ENCODE measurements around the gene INPP1.
"Not testable (repeated sequence)": the region's sequence is repeated elsewhere in the genome, so short reads cannot be mapped to it uniquely, and the experiment has no call there.

The INPP1 gene, protein sequence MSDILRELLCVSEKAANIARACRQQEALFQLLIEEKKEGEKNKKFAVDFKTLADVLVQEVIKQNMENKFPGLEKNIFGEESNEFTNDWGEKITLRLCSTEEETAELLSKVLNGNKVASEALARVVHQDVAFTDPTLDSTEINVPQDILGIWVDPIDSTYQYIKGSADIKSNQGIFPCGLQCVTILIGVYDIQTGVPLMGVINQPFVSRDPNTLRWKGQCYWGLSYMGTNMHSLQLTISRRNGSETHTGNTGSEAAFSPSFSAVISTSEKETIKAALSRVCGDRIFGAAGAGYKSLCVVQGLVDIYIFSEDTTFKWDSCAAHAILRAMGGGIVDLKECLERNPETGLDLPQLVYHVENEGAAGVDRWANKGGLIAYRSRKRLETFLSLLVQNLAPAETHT

DNA sequence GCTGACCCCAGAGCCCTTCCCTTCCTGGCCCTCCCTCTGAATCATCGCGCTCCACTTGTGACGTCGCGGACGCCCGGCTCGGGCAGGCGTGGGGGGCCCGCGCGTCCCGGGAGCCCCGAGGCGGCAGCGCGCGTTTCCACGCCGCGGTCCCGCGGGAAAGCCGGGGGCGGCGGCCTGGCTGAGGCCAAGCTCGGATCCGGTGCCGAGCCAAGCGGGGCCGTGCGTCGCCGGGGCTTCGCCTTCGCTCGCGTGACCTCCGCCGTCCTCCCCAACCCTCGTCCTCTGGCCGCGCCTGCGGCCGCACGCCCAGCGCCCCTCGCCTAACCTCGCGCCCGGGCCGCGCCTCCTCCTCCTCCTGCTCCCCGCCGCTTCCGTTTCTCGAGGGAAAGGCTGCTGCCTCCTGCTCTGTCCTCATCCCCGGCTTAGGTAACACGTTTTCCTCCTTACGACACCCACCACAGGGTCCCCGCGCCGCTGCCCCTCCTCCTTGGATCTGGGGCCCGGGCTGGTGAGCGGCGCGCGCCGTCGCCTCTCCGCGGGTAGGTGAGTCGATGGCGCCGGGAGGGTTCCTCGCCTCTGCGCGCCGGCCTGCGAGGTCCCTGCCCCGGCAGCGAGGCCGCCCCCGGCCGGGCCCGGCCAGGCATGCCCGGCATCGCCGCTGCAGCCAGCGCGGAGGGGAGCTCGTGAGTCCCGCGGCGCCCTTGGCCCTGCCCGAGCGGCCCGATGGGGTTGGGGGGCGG is at the start of gene INPP1:
INPP1 (plus strand) TSS at position 54 of the 740 bp plus-strand sequence. CDS start 16,514 bp downstream, outside the sequence.
- peak in 1 of 3 donors; percentile 27 for DNase-seq (ENCODE audit: low read depth in 3 of 3)

DNA sequence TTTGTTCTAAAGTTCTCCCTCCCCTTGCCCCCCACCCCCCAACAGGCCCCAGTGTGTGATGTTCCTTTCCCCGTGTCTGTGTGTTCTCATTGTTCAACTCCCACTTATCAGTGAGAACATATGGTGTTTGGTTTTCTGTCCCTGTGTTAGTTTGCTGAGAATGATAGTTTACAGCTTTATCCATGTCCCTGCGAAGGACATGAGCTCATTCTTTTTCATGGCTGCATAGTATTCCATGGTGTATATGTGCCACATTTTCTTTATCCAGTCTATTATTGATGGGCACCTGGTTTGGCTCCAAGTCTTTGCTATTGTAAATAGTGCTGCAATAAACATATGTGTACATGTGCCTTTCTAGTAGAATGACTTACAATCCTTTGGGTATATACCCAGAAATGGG is 45.5 kb upstream of the INPP1 start:
- not testable (repeated sequence) for DNase-seq (ENCODE audit: low read depth in 3 of 3)

DNA sequence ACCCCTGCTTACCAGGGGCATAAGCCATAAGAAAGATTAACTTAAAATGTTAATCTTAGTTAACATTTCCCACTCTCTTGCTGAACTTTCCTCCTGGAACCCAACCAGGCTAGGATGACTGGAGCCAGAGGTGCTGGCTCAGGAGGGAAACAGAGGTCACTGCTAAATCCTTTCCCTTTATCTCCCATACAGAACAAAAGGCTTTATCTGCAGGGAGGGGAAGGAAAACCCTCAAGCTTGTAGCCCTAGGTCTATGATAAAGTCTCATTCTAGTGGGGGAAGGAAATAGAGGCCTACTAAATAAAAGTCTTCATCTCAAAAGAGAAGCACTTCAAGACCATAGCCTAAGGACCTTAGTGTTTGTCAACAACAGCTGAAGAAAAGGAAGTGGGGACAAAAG is 42.4 kb upstream of the INPP1 start:
- DNase-seq (ENCODE audit: low read depth in 3 of 3) = no peak

DNA sequence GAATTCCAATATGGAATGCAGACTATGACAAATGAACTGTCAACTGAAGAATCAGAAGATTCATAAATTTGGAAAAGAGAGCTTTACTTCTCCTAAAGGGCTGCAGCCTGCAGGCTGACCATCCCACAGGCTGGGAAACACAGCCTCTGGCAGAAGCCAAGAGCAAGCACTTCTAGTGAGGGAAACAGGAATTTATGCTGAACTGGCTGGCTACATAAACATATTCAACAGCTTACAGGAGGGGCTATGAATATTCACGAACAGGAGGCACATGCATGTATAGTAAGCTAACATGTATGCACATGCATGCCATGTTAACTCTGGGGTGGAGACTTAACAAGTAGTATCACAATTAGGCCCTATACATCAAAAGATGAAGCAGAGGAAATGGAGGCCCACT is 41.3 kb upstream of the INPP1 start:
- DNase-seq (ENCODE audit: low read depth in 3 of 3) = no peak

DNA sequence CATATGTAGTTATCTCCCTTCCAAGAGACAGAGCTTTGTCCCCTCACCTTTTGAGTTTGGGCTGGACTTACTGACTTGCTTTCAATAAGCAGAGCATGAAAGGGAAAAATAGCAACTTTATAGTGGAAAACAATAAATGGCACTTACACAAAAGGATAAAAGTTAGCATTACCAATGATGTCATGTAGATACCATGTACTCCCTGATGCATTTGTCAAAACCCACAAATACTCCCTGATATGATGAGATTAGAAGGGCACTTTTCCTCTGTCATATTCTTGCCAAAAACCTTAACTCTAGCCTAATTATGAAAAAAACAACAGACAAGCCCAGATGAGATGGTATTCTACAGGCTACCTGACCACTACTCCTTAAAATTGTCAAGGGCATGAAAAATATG is 39.7 kb upstream of the INPP1 start:
- no peak for DNase-seq (ENCODE audit: low read depth in 3 of 3)

DNA sequence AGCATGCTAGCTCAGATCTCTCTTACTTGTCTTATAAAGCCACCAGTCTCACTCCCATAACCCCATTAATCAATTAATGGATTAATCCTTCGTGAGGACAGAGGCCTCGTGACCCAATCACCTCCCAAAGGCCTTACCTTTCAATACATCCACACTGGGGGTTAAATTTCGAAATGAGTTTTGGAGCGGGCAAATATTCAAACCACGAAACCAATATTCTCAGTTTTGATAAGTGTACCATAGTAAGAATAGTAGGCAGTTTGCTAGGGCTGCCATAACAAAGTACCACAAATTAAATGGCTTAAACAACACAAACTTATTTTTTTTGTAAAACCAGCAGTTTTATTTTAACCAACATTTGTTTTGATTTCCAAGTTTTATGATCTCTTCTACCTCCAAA is 39.0 kb upstream of the INPP1 start:
- no peak for DNase-seq (ENCODE audit: low read depth in 3 of 3)

DNA sequence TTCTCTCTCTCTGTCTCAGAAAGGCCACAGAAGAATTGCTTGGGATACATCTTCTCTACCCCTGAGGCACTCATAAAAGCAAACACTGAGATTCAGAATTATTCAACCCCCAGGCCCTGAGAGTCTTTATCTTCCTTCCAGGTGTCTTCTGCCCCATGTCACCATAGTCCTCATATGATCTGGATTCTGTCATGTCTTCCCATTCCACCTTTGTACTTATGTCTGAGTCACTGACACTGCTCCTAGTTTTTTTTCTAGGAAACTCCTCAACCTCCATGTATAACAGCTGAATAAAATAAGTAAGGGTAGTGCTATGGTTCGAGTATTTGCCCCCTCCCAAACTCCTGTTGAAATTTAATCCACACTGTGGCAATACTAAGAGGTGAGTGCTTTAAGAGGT is 35.4 kb upstream of the INPP1 start:
- no peak for DNase-seq (ENCODE audit: low read depth in 3 of 3)

DNA sequence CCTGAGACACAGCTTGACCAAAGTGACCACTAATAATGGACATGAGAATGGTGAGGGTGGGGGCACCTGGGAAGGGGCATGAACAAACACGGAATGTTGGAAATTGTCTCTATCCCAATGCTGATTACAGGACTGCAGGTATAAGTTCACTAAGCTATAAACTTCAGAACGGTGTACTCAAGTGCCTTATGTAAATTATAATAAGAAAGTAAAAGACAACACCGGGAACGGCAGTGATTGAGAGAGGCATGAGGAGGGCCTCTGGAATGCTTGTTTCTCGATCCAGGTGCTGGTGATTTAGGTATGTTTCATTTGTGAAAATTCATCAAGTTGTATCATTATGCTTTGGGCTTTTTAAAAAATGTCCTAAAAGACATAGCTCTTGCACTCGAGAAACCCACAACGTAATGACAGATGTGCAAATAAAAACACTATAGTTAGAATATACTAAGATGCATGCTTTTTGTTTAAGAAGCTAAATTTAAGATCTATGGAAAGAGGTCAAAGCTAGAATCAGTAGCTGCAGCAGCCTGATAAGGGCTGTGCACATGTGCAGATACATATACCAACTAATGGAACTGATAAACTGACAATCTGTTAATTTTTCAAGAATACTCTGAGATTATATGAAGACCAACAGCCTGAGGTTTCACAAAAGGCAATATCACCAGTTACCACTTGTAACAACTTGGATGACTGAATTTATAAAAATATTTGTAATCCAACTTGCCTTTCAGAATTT is 31.3 kb upstream of the INPP1 start:
- DNase-seq (ENCODE audit: low read depth in 3 of 3) = no peak

DNA sequence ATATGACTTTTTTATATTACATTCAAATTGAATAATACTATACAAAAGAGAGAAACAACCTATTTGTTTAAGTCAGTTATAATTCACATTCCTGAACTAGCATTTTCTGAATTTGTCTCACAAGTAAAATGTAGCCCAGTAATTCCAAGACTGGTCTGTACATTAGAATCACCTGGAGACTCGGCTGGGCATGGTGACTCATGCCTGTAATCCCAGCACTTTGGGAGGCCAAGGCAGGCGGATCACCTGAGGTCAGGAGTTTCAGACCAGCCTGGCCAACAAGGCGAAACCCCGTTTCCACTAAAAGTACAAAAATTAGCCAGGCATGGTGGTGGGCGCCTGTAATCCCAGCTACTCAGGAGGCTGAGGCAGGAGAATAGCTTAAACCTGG is 30.8 kb upstream of the INPP1 start:
- DNase-seq (ENCODE audit: low read depth in 3 of 3) = not testable (repeated sequence)

DNA sequence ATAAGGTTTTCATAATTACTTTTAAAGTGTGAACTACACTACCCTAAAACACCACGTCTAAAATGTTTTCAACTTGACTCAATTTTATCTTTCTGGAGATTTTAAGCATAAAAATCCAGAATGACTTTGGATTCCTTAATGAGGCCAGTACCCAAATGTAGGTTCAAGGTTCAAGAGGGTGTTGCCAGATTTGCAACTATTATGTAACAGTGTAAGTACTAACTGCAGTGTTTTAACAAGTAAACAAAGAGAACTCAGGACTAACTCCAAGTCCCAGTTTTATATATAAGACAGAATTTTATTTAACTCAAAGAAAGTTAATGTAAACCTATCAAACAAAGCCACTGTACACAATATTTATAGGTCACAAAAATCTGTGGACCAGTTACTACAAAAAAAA is 29.5 kb upstream of the INPP1 start:
- no peak for DNase-seq (ENCODE audit: low read depth in 3 of 3)

DNA sequence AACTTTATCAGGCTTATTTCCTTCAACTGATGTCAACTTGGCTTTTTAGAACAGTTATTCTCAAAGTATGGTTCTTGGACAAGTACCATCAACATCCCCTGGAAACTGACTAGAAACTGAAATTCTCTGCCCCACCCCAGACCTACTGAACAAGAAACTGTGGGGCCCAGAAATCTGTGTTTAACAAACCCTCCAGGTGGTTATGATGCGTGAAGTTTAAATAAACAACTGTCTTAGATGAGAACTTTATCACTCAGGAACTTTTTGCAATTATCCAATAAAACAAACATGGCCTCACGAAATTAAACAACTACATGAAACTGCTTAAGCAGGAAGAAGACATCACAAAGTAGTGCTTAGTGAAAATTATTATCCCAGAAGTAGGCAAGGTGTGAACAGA is 28.1 kb upstream of the INPP1 start:
- DNase-seq (ENCODE audit: low read depth in 3 of 3) = no peak

DNA sequence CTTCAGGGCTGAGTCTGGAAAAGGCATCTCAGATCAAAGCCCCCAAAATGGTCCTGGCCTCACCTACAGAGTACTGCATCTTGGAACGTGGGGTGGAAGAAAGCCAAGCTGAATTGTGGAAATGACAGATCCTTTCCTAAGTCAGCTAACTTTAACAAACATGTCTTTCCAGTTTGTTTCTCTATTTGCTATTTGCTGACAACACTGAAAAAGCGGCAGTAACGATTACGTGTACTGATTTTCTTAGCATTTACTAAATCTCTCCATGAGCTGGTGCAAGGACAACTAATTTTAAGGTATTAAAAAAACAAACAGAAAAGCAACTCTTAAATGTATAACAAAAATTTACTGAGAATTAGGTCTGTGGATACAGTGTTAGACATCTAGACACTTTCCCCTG is 24.9 kb upstream of the INPP1 start:
- no peak for DNase-seq (ENCODE audit: low read depth in 3 of 3)

DNA sequence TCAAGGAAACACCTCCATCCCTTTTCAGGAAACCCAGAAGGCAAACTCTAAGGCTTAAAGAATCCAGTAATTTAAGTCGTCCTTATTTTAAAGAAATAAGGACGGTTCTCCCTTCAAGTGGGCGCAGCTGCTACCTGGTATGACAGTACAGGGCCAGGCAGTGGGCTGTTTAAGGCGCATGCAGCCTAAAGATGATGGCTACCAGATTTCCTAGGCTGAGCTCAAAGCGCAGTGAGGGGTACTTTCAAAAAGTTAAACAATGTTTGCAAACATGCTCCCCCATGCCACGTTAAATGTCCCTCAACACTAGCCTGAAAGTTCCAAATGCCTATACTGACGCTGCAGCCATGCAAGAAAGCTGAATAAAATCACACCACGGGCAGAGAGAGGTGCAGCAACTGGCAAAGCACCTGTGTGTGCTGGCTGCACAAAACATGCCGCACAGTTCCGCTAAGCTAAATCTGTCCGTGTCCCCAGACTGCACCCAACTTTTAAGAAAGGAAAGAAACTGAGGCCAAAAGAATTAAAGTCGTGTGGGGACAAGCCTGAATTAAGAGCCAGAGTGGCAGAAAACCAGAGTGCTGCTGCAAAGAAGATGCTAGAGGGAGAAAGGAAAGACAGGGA is 24.3 kb upstream of the INPP1 start:
- no peak for DNase-seq (ENCODE audit: low read depth in 3 of 3)

DNA sequence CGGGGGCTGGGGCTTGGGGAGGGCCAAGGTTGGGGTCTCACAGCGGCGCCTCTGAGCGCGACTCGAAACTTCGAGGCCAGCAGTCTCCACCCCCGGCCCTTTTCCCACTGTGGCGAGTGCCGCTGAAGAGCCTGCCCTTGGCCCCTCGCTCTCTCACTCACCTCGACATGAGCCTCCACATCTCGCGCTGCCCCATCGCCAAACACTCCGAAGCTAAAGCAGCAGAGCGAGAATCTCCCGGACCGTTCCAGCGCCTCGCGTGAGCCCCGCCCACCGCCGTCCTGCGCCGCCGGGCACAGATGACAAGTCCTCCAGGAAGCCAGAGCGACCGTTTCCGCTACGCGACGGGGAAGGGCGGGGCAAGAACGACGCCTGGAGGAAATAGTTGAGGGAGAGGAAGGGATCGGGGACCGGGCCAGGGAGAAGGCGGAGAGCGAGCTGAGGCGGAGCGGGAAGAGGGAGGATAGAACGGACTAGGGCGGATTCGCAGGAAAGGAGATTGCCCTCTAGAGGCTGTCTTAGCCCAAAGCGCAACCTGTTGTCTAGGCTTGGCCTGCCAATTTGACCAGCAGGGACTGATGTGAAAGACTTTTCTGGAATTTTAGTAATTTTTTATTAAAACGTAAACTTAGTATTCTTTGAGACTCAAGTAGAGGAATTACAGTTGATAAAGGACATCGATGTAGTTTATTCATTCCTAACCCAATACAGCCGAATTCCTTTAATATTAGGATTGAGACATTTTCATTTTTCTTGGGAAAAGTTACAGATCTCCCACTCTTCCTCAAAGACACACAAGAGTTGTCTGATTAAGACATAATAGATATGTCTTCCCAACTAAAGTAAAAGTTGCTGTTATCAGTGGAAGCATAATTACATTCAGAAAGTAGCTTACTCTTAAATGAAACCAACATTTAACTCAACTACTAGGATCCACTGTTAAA is 23.6 kb upstream of the INPP1 start, which contains the start of gene HIBCH:
HIBCH (minus strand) TSS at position 272 of the 944 bp plus-strand sequence; CDS start at position 196, 76 bp downstream.
- peak; percentile 87 to 89 (median 89) for DNase-seq (ENCODE audit: low read depth in 3 of 3)

DNA sequence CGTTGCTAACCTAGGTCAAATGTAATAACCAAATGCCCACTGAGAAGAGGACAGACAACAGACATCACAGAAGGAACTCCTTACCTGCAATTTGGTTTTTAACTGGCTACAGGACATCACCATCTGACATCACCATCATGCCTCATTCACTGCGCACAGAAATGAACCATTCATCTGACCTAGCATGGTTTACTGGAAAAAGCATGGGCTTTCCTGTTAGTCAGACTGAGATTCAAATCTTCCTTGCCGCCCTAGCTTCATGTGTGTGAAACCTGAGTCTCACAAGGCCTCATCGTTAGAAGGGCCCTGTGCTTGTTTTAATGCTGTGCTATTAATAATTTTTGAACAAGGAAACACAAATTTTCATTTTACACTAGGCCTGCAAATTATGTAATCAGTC is 22.7 kb upstream of the INPP1 start:
- DNase-seq (ENCODE audit: low read depth in 3 of 3) = peak in 1 of 3 donors; percentile 47

DNA sequence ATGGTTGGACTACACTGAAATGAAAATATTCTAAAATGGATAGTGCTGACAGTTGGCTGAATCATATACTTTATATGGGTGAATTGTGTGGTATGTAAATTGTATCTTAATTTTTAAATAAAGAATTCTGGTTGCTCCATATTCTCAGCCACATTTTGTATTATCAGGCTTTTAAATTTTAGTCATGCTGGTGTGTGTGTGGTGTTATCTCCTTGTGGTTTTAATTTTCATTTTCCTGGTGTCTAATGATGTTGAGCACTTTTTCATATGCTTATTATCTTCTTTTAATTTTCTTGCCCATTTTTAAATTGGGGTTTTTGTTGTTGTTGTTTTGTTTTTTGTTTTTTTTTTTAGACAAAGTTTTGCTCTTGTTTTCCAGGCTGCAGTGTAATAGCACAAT is 20.0 kb upstream of the INPP1 start:
- DNase-seq (ENCODE audit: low read depth in 3 of 3) = no peak

DNA sequence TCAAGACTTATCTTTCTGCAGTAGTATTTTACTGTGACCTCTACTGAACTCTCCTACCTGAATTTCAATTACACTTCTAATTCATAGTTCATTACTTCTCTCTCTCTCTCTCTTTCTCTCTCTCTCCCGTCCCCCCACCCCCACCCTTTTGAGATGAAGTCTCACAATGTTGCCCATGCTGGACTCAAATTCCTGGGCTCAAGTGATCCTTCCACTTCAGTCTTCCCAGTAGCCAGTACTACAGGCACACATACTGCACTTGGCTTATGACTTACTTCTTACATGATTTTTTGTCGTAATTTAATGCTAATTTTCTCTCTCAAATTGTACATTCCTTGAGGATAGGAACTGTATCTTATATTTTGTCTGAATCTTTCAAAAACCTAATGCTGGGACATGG is 17.8 kb upstream of the INPP1 start:
- DNase-seq (ENCODE audit: low read depth in 3 of 3) = no peak

DNA sequence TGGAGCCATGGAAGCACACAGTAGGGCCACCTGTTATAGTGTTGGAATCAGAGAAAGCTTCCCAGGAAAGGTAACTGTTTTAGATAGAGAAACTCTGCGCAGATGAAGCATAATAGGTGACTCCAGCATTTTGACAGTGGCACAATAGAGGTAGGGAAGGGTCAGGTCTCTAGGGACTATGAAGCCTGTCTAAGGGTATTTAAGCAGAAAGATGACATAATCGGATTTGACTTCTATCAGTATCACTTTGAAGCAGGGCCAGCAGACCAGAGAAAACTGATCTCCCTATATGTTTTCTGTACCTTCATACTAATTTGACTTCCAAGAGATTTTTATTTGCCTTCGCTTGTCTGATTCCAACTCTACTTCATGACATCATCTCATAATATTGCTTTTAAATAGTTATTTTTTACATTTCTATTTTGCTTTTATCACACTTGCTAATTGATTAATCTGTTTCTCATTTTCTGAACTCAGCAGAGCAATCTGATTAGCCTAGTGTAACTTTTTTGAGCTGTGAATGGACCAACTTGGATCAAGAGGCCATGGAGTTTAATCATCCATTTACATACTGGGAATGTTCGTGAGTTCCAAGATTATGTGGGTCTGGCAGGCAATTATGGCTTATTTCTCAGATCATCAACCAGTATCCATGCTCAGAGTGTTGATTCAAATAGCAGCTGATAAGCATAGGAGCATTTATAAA is 15.4 kb upstream of the INPP1 start:
- no peak for DNase-seq (ENCODE audit: low read depth in 3 of 3)

DNA sequence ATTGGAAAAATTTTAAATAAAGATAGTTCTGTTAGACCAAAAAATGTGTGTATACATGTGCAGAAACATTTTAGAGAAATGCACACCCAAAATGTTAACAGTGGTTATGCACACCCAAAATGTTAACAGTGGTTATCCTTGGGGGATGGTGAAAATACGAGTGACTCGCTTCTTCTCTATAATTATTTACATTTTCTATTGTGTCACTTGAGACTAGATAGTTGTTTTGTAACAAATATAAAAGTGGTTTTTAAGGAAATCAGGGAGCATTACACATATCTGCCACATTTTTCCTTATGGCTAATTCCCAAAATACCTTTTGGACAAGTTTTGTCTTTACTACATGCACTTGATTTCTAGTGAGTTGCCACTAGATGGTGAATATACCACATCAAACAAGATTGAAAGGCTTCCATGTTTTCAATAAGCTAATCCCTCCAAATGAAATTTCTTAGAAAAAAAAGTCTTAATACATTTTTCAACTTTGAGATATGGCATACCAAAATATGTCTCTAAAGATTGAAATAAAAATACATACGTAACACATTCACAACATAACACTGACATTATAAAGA is 14.7 kb upstream of the INPP1 start:
- no peak for DNase-seq (ENCODE audit: low read depth in 3 of 3)

DNA sequence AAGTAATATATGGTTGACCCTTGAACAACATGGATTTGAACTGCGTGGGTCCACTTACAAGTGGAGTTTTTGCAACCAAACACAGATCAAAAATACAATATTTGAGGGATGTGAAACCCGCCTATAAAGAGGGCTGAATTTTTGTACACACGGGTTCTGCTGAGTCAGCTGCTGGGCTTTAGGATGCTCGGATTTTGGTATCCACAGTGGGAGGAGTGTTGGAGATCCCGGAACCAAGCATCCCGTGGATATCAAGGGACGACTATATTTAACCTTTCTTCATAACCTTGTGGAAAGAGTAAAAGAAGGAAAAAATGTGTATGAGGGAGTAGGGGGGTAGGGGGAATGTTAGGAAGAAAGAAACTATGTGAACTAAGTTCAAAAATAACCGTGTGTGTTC is 10.0 kb upstream of the INPP1 start:
- no peak for DNase-seq (ENCODE audit: low read depth in 3 of 3)
